Activated CD8-positive, alpha-beta memory T cell treated with anti-CD3 and anti-CD28 coated beads for 36 hours (primary cell): ENCODE data around the gene MICAL3. TPM values are rescaled to one million over a fixed set of nuclear protein-coding genes. Genes with fewer than 3 reads are reported as not detected.

Experiments used
- CTCF ChIA-PET: fragments of 350-600 bp; sonication (Branson Sonifier 250); formaldehyde crosslinking; loops from one replicate; lab custom pipeline; 2021; ENCODE audit warnings: antibody characterized with exemption; lab: Charles Lee
- POLR2A ChIA-PET: fragments of 350-600 bp; sonication (Branson Sonifier 250); formaldehyde crosslinking; loops from one replicate; lab custom pipeline; 2021; ENCODE audit warnings: antibody characterized with exemption; lab: Charles Lee
- total RNA-seq, 2 experiments: library from RNA; stranded (reverse); gene quantifications; one replicate each; pipeline ENCODE4 v1.2.3, GENCODE V29; 2021

MICAL3 gene
- total RNA-seq, 2 experiments from 2014 or later, result 47.1 to 48.6 TPM

DNA sequence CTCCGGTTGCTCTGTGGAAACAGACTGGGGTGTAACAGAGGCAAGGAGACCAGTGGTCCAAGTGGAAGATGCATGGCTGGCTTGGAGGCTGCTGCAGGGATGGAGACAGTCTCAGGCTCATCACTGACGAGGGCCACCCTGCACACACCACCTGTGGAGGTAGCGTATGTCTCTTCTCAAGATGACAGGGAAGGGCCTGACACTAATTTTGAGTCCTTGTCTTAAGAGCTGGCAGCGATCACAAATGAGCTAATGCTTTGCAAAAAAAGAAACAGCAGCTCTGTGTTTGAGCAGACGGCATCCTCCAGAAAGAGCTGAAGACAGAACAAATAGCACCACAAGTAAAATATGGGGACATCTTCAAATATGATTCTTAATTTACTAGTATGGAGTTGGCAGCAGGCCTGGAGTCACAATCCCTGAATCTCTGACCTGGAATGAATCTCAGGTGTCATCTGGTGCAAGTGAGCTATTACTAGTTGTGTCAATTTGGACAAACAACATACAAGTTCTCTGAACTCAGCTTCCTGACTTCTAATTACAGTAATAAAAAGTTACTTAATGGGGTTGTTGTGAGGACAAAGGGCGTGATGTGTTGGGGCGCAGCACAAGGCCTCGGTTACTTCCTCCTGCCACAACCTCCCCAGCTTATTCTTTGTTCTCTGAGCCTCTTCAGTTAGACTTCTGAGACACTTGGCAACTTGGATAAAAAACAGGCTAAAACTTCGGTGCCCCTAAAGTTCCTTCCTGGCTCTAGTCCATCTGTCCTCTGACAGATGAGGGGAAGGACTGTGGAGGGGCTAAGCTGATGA, 154.9 kb downstream of the MICAL3 start:
- CTCF ChIA-PET, result no interaction called here

DNA sequence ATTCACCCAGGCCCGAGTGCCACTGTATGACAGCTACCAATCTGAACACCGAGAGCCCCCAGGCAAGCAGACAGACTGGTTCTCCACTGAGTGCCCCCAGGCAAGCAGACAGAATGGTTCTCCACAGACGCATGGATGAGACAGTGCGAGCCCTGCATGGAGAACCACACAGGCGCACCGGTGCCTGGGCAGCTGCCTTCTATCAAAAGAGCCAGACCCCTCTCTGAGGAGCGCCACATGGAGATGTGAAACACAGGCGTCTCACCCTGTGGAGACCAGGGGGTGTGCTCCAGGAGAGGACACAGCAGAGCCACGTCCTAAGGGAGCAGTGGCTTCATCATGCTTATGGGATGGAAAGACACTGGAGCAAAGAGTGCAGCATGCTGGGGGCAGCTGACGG, 155.6 kb downstream of the MICAL3 start:
- CTCF ChIA-PET, result interaction anchor here (1.1 kb wide), 1 partner anchor 8 kb away, joined by 3 read pairs; no protein-coding TSS in a partner anchor
- POLR2A ChIA-PET, result no interaction called here

More for the DNA sequence above, 154.9 kb downstream of the MICAL3 start:
- POLR2A ChIA-PET, result no interaction called here

DNA sequence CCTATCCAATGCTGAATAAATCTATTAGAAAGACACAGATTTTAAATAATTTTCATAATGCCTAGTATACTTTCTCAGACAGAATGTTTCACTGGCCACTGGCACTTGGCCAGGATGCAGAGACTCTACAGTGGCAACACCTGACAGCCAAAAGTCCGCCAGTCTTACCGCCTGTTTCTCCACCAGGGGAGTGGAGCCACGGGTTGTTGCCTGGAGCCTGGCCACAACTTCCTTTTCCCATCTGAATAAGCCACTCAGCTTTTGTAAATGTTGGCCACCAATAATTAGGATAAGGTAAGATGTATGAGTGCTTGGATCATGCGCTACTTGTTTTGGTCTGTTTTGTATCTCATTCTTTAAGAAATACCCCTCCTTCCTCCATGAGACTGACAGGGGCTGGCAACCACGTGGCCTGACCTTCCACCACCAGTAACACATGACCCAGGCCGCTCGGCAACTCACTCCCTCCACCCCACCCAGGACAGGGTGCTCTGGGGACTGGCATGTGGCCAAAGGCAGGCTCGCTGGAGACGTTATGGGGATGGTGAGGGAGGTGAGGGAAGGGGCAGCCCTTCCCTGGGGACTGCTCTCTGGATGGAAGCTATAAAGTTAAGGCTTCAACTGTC, 157.1 kb downstream of the MICAL3 start:
- ChIA-PET POLR2A (no interaction called here), CTCF (interaction anchor here (1.1 kb wide), 1 partner anchor 9 kb away, joined by 3 read pairs; no protein-coding TSS in a partner anchor)

DNA sequence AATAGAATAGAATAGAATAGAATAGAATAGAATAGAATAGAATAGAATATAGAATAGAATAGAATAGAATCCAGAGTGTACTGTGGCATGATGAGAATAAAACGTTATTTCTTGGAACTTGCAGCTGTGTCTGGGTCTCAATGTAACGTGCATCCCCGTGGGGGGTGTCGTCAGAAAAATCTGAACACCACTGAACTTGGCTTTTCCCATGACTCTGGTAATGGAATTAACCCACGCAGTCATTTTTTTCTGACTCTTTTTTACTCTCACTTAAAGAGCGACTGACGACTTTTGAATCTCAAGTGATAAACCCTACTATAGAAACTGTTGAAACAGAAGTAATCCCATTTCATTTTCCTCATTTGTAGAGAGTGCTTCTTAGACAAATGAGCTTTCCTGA, 157.7 kb downstream of the MICAL3 start:
- CTCF ChIA-PET, result no interaction called here
- POLR2A ChIA-PET, result no interaction called here

DNA sequence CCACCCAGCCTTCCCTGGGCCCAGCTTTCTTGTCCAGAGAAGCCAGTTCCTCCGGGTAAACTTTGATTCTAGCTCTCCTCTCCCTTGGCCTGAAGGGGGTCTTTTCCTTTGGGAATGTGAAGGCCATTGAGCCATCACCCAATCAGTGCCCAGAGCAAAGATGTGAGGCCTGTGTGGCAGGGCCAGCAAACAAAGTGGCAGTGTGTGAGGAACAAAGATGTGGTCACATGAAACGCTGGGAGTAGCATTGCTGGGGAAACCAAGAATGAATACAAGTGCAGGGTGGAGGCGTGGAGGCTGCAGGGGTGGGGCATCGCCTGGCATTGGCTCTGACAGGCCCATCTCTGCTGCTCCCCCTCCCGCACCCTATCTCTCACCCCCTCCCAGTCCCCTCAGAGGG, 158.2 kb downstream of the MICAL3 start:
- ChIA-PET POLR2A (no interaction called here), CTCF (no interaction called here)

DNA sequence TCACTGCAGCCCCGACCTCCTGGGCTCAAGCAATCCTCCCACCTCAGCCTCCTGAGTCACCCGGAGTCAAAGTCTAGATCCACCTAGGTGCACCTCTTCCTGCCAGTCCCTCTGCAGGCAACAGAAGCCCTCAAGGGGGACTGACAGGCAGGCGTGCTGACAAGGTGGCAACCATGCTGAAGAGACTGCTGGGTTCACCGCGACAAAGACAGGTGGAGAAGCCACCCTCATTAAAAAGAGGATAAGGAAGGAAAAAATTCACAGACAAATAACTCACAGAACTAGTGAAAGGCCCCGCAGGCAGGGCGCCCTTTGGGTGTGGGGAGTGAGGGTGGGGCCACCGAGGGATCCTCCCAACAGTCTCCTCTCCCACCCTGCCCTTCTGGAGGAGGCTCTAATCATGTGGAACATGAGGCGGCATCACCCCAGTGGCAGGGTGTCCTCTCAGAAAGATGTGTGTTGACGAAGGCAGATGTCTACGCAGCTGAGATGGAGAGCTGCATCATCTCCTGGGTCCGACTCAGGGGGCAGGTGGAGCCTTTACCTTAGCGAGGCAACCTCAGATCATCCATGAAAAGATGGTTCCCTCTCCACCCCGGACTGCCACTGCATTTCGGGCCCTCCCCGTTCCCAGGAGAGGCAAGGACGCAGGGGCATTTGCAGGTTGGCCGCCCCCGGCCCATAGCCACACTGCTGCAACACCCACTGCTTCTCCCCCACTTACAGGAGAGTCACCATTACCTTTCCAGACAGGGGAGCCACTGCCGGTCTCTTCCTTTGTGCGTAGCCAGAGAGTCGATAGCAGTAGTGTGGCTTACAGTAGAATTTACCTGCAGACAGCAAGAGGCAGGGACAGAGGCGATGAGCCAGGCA, 158.9 kb downstream of the MICAL3 start:
- ChIA-PET CTCF (no interaction called here), POLR2A (no interaction called here)

DNA sequence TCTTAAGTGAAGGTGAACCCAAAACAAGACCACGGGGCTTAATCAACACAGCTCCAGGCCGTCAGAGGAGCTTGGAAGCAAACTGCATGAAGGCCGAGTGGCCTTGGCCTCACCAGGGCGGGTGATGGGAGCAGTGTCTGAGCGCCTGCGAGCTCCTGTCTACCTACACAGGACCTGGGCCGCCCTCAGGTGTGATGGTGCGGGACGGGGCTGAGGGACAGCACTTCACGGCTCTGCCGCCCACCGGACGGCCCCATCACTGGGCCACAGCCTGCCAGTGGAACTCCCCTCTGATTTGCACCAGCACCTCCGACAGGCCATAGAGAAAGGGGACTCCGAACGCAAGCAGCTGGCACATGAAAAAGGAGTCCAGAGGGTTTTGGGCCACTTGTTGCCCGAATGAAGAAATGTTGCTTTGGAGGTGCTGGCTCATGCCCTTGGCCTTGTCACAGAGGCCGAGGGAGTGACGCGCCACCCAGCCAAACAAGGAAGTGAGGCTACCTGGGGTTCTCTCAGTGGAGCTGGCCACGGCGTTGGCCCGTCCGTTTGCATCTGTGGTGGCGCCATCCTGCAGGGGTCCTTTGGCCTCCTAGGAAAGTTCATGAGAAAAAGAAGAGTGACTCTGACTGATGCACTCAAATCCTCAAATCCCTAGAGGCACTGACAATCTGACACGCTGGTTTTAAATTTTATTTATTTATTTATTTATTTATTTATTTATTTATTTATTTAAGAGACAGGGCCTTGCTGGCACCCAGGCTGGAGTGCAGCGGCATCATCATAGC, 159.8 kb downstream of the MICAL3 start:
- CTCF ChIA-PET, result interaction anchor here (0.6 kb wide), 1 partner anchor 97 kb away, joined by 4 read pairs; no protein-coding TSS in a partner anchor

DNA sequence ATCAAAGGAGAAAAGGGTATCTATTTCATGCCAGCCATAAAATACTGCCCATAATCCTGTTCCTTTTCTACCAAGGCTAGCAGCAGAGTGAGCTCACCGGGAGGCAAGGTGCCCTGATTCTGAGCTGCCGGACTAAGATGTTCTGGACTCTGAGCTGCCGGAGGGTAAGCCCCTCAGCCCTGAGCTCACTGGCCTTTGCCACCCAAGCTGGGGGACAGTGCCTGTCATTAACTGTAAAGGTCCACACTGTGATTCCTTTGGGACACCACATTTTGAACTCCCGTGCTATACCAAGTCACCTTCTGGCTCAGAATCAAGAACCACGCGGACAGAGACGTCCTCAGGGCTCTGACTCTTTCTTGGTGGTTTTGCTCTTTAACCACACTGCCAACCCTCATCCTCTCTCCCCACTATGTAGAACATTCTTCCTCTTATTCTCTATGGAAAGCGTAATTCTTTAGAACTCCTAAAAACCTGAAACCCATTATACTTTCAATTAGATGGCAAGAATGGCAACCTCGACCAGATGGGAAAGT, 161.6 kb downstream of the MICAL3 start:
- POLR2A ChIA-PET, result no interaction called here

More for the DNA sequence above, 159.8 kb downstream of the MICAL3 start:
- POLR2A ChIA-PET, result no interaction called here

DNA sequence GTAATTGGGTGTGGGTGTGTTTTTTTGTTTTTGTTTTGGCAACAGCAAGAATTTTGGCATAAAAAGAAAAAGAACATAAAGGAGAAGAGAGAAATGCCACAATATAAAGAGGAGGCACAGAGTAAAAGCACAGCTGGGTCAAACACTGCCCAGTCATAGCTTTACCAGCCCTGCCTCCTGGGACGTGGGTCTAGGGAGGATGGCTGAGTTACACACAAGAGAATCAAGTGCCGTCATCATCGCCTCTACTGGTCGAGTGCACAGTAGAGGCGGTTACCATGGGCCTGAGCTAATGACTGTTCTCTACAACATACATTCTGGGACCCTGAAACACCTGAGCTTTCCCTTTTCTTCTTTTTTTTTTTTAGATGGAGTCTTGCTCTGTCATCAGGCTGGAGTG, 162.5 kb downstream of the MICAL3 start:
- ChIA-PET POLR2A (no interaction called here), CTCF (interaction anchor here (0.9 to 1.2 kb wide), 2 partner anchors 10 to 364 kb away, joined by 3 to 4 read pairs; no protein-coding TSS in a partner anchor)

More for the DNA sequence above, 161.6 kb downstream of the MICAL3 start:
- CTCF ChIA-PET, result interaction anchor here (1.2 kb wide), 1 partner anchor 9 kb away, joined by 4 read pairs; no protein-coding TSS in a partner anchor

DNA sequence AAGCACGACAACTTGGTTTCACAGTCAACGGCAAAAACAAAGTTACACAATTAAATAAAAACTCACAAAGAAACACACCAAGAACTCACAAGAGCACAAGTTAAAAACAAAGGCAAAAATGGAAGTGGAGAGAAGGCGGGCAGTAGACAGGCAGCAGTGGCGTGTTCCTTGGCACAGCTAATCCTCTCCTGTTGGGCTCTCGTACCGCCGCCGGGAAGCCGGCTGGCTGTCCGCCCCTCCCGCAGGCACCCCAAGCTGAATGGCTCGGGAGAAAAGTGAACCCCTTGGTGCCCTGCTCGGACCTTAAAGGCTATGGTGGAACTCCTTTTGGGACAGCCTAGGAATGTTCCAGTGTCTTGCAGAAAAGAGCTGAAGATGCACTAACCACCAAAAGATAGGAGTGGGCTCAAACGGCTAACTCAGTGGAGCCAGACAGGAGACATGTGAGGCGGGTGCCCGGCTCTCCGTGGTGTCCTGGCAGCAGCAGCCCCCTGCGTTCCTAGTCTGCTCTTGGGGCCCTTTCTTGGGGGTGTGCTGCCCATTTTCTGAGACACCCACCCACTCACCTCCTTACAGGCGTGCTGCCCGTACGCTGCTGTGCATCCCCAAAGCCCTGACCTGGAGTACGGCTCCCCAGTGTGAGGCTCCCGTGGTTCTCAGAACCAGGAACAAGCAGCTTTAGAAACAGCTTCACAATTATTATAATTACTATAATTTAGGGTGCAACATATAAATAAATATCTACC, 164.0 kb downstream of the MICAL3 start:
- CTCF ChIA-PET, result interaction anchor here (0.6 kb wide), 1 partner anchor 1354 kb away, joined by 3 read pairs; no protein-coding TSS in a partner anchor

DNA sequence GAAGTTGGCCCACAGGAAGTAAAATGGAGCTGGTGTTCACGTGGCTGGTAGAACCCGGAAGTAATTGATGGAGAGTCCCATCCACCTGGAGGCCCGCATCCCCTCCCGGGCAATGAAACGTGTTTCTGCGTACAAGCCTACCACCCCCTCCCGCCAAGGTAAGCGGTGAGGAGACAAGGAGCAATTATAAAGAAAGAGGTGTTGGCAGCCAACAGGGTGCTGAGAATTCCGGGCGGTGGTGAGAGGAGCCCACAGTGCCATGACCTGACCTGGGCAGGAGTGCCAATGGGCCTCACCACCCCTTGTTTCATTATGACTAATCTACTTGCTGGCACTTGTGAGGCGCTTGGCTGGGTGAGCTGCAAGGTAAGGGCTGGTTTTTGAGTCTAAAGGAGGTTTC, 166.3 kb downstream of the MICAL3 start:
- ChIA-PET POLR2A (no interaction called here), CTCF (interaction anchor here (1.7 kb wide), 1 partner anchor 218 kb away, joined by 3 read pairs; no protein-coding TSS in a partner anchor)

More for the DNA sequence above, 164.0 kb downstream of the MICAL3 start:
- POLR2A ChIA-PET, result no interaction called here

DNA sequence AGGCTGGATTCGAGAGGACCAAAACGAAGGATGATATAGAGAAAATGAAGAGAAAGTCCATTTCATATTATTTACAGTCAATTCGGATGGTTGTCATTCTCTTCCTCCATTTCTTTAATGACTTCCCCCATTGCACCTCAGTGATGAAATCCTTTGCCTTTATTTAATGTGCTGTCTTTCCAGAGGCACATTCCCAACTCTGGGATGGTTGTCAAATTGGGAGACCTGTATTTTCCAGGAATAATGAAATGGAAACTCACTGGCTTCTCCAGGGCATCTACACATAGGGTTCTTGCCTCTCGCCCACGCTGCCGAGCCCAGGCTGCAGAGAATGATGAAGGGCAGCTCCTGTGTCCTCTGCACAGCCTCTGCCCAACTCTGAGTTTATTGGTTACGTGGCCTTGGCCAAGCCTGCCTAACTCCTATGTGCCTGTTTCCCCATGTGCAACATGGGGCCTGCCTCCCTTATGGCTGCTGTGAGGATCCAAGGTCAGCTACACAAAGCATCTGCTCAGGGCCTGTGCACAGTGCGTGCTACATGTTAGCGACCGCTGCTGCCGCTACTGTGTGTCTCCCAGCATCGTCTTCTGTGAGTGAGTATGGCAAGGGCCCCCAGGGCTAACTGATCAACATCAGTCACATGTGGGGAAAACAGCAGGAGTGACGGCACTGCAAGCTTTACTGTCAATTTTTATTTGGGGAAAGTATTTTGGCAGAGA, 168.6 kb downstream of the MICAL3 start:
- CTCF ChIA-PET, result no interaction called here
- POLR2A ChIA-PET, result no interaction called here

DNA sequence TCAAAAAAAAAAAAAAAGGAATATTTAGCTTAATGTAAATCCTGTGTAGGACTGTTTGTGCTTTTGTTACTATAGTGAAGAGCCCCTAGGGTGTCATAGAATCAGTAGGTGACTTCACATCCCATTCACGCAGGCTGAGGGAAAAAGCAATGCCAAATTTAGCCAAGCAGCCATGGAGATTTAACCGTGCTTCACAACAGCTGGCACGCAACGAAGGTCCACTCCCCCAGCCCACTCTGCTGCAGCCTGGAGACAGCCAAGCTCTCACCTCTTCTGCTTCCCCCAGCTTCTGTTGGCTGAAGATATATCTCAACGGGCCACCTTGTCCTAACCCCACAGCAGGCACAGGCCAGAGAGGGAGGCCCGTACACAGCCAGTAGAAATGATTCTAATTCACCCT, 171.3 kb downstream of the MICAL3 start:
- ChIA-PET CTCF (no interaction called here), POLR2A (interaction anchor here (0.5 kb wide), 1 partner anchor 153 kb away, joined by 3 read pairs; no protein-coding TSS in a partner anchor)

DNA sequence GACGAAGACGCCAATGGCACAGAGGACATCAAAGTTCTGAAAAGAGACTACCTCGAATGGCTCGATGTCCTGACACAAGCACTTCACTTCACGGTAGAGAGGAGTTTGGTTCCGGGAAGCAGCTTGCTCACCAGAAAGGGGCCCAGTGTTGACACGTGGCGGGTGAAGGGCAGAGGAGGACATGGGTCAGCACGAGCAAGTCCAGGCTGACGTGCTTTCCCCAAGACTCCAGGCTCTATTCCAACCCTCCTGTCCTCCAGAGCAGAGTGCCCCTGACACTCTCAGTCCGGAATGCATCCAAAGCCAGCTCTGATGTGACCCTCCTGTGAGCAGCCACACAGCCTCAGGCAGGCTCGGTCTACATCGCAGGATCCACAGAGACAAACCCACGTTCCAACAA, 172.6 kb downstream of the MICAL3 start:
- POLR2A ChIA-PET, result no interaction called here
- CTCF ChIA-PET, result interaction anchor here (0.6 kb wide), 1 partner anchor 234 kb away, joined by 3 read pairs; no protein-coding TSS in a partner anchor

DNA sequence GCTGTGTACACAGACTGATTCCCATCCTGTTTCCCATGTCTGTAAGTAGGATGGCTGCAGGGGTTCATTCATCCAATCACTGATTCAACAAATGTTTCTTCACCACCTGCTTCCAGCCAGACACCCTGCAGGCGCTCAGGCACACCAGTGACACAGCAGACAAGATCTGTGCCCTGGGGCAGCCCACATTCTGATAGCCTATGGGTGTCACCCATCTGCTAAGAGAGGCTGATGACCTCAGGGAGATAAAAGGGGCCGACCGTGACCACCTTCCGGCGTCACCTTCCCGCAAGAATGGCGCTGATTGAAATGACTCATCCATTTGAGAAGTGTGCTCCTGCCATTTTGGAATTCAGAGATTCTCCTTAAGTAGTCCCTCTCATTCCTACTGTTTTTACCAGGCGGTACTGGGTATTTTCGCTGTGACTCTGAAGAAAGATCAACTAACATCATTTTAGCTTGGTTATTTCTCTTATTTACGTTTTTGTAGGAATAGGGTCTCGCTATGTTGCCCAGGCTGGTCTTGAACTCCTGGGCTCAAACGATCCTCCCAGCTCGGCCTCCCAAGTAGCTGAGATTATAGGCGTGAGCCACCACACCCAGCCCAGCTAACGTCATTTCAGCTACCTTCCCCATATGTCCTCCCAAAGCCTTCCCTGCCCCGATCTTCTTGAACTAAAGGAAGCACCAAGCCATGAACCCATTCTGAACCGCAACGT, 176.8 kb downstream of the MICAL3 start:
- POLR2A ChIA-PET, result no interaction called here
- CTCF ChIA-PET, result no interaction called here

DNA sequence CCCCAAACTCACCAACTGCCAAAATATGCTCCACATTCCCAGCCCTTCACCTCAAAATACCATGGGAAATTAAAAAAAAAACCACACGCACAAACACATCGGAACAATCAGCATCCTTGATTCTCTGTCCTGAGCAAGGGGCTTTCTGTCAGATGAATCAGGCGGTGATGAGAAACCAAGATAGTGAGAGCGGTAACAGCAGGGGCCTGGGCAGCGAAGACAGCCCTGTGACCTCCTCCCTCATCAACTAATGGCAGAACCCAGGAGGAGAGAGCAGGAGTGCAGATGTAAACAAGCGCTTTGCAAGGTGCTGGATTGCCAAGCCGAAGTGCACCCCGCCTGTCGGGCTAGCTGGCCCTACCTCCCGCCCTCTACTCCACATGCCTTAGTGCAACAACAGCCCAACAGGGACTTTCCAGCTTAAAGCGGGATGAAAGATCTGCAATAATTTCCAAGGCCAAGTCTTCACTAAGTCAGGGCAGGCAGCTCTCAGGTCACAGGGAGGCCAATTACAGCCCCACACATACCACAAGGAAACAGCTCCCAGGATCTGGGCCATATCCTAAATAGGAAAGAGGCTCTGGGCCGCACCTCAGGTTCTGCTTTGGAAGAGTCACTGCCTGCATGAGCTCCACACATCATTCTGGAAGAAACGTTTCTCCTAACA, 177.9 kb downstream of the MICAL3 start:
- ChIA-PET POLR2A (no interaction called here), CTCF (no interaction called here)
